ENCODE measurements around the gene EME1.

The EME1 gene

DNA sequence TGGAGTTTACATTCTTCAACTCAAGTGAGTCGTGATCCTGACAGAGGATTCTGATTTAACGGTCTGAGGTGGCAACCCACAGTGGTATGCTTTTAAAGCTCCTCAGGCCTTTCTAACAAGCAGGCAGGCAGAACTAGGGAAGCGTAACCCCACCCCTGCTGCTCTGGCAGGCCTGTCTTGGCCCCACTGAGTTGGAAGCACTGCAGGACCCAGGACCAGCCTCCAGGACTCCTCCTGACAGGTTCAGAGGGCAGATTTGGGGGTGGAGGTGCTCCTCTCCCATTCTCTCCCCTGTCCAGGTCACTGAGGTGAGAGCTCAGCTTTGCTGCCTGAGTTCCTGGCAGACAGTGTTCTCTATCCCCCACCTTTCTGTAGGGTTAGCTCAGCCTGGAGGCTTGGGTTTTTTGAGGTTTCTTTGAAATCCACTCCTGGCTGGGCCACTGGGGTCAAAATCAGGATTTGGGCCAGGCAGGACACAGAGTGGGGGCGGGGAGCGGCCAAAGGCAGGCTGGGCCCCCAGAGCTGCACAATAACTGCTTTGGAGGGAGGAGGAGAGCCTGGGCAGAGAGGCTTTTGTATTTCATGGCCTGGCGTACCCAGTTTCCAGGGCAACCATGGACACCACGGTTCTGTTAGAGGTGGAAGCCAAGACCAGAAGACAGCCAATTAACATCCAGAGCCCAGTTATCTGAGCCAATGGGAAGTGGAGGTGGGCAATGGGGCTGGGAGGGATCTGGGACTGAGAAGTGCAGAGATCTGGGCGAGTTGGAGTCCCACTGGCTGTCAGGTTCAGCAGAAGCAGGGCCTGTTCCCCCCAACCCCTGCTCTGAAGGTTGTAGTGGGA is 9.6 kb upstream of the EME1 start:
- no peak for DNase-seq (ENCODE audit: low read depth)

DNA sequence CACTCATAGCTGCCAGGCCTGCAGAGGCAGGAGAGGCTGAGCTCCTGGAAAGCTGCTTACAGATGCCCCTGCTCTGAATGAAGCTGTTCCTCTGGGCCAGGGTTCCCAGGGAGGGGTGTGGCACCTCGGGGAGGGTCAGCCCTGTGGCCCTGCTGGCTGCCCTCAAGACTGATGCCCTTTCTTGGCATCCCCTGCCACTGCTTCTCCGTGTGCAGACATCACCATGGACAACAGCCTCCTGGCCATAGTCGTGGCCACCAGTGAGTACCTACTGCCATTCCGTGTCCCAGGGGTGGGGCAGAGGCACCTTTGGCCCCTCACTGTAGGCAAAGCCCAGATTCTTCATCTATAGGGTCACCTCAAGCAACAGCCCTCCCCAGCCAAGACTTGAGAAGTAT is 9.0 kb upstream of the EME1 start:
- DNase-seq (ENCODE audit: low read depth) = no peak

DNA sequence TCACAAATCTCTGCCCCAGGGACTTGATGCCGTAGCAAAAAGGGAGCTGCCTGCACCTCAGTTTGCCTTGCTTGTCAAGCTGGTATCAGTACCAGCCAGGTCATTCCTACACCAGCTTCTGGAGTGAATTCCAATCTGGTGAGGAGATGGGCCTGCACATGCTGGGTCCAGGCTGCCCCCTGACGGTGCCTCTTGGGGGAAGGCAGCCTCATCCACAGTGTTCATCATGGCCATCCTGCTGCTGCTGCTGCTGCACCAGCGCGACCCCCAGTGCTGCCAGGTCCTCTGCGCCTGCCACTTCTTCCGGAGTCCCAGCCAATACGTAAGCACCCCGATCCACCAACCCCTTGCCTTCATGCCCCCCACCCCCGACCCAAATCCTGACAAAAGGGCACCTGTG is 8.3 kb upstream of the EME1 start:
- DNase-seq (ENCODE audit: low read depth) = peak; percentile 78

DNA sequence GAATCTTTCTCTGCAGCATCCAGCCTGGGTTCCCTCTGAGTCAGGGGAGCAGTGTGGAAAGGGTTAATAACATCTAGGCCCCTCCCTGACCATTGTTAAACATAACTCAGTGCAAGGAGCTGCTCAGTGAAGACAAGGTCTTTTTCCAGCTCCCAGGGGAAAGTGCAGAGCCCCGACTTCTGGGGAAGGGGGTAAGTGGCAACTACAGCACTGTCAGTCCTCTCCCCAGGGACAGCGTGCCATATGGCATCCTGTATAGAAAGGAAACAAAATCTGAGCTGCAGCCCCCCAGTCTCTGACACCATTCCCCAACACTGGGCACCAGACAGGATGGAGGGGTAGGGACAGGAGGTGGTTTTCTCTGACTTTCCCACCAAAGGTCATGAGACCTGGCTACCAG is 7.9 kb upstream of the EME1 start:
- no peak for DNase-seq (ENCODE audit: low read depth)

DNA sequence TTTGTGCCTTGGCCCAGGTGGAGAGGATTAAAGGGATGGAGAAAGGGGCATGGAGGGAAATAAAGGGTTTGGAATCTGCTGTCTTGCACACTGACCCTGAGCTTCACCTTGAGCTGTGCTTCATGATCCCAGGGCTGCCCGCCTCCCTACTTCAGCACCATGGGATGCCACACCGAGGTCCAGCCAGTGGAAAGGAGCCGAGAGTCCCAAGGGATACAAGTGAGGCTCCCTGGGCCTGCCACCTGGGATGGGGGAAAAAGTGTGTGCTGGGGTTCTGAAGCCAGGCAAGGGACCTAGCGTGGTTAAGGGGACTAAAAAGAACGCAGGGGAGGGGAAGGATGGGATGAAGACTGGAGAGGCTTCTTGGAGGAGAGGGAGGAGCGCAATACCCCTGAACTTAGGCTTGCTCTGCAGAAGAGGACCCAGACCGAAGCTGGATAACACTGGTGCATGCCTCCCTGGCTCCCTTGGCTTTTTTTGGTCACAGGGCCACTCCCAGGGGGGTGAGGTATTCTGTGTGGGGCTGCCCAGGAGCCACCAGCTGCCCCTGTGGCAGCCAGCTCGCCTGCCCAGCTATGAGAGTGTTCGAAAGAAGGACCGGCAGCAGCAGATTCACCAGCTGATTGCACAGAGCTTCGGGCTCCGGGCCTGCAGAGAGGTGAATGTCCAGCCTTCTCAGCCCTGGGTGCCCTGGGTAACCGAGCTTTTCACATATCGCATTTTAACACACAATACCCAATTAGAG is 7.2 kb upstream of the EME1 start:
- DNase-seq (ENCODE audit: low read depth) = no peak

DNA sequence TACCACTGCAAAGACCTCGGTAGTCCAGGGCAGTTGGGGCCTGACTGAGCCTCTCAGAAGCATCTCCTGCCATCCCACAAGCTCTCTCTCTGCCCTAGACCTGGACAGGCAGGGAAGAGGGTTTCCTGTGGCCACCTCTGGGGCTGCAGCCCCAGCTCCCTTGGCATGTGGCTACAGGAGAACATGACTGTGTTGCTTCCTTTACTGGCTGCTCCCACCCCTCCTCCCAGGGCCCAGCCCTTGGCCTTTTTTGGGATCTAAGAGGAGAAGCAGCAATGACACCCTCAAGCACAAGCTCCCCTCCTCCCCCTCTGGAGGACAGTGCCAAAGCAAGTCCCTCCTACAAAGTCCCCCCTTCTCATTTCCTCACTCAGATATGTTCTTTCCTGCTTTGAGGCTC is 5.6 kb upstream of the EME1 start:
- DNase-seq (ENCODE audit: low read depth) = no peak

DNA sequence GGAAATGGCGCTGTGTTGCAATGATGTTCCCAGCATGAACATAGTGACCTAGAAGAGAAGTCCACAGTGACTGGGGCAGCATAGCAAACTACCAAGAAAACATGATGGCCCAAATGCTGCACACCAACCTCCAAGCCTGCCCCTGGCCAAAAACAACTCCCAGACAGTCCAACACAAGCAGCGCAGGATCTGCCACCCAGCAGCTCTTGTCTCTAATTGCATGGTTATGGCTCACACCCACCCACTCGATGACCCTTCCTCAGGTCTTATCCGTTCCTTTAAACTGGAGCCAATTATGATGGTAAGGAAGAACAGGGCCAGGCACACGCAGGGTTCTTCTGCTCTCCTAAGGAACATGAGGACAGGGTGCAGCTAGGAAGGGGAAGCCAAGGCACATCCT is 3.0 kb upstream of the EME1 start:
- no peak for DNase-seq (ENCODE audit: low read depth)

DNA sequence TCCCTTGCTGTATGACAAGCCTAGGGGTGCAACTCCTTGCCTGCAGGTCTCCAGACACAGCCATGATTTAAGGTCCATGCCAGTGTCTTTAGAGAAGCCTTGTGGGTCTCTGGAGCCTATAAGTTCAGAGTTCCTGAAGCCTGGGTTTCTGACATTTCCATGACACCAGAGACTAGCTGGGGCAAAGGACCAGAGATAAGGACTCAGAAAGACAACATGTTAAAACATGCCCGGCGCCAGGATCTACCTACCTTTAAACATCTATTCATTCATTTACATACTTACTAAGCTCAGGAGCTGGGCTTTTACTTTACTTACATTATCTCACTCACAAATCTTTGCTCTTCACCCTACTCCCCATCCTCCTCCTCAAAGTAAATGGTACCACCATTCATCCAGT is 1.5 kb upstream of the EME1 start:
- no peak for DNase-seq (ENCODE audit: low read depth)

DNA sequence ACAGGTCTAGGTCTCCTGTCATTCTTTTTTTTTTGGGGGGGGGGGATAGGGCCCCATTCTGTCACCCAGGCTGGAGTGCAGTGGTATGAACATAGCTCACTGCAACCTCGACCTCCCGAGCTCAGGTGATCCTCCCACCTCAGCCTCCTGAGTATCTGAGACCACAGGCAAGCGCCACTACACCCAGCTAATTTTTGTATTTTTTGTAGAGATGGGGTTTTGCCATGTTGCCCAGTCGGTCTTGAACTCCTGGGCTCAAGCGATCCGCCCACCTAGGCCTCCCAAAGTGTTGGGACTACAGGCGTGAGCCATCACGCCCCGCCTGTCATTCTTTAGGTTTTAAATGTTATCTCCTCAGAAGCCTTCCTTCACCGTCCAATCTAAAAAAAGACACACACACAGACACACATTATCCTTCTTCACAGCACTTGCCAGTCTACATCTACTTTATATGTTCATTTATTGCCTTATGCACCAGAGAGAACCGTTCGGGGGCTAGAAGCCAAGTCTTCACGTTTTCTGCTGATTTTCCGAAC is 739 bp upstream of the EME1 start:
- DNase-seq (ENCODE audit: low read depth) = no peak

DNA sequence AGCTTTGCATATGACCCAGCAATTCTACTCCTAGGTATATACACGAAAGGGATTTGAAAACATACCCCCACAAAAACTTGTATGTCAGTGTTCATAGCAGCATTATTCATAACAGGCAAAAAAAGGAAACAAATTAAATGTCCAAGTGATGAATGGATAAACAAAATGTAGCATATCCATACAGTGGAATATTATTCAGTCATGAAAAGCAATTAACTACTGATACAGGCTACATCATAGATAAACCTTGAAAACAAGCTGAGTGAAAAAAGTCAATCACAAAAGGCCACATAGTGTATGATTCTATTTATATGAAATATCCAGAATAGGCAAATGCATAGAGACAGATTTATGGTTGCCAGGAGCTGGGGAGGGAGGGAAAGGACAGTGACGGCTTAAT is 676 bp downstream of the EME1 start:
- DNase-seq (ENCODE audit: low read depth) = no peak

DNA sequence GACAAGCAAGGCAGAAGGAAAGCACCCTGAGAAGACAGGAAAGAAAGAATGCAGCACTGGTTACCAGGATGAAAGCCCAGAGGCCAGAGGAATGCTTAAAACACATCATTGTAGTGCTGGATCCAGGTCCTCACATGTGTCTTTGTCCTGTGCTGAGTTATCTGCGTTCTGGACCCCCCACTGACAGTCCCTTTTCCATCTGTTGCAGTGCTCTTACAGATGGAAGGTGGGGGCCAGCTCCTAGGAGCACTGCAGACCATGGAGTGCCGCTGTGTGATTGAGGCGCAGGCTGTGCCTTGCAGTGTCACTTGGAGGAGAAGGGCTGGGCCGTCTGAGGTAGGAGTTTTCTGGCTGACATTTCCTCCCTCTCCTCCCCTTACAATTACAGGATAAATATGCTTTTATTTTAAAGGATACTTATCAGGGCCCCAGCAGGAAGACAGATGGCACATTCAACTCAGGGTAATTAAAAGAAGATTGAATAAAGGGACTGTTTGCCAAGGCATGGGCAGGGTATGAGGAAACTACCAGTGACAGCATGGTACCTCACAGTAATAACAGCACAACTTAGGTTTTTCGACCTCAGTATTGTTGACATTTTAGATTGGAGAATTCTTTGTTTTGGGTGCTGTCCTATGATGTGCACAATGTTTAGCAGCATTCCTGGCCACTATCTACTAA is 3.0 kb downstream of the EME1 start:
- DNase-seq (ENCODE audit: low read depth) = no peak

DNA sequence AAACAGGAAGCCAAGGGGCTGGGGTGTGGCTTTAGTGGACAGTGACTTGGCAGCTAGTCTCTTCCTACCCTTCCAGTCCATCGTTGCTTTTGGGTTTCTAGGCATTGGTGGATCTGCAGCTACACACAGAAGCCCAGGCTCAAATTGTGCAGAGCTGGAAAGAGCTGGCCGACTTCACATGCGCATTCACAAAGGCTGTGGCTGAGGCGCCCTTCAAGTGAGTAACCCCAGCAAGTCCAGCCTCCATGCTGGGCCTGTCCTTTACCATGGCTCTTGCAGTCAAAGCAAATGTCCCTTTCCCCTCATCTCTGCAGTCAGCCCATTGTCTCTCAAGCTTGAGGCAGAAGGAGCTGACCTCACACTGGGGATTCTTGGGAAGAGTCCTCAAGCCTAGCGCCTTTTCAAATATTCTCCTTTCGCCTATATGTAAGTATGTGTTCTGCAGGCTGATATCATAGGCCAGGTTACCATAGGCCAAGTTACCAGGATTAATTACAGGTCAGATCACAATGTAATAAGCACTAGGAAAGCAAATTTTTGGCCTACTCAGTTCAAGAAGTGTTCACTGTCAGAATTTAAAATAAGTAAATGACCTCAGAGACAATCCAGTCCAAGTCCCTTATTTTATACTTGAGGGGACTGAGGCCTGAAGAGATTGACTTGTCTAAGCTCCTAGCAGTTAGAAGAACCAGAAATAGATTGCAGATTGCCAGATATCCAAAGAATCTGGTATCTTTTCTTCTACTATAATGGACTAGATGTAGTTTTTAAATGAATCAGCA is 6.5 kb downstream of the EME1 start:
- DNase-seq (ENCODE audit: low read depth) = no peak

DNA sequence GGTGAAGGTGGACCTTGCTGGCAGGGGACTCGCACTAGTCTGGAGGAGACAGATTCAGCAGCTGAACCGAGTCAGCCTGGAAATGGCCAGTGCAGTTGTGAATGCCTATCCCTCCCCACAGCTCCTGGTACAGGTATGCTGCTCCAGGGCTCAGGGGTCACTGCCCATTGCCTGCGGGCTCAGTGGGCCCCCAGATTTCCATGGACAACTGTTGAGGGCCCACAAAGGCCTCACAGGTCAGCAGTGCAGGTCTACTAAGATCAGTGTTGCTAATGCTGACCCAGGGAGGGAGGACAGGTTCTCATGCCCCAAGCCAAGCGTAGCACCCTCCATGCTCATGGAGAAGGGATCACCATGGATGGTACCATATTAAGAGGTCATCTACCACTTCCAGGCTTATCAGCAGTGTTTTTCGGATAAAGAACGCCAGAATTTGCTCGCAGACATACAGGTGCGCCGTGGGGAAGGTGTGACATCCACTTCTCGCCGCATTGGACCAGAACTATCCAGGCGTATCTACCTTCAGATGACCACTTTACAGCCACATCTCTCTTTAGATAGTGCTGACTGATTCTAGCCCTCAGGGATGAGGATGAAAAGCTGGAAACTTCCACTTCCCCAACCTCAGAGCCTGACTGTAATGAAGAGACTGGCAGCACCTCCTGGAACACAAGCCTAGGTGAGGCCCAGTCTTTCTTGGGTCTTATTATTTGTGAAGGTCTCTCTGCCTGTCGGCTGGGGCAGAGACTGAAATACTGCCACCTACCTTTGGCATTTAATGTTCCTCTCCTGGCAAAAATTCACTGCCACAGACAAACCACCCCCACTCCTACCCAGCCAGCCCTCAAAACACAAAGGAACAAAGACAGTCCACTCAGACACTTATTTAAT is 7.6 kb downstream of the EME1 start:
- DNase-seq (ENCODE audit: low read depth) = peak; percentile 45

DNA sequence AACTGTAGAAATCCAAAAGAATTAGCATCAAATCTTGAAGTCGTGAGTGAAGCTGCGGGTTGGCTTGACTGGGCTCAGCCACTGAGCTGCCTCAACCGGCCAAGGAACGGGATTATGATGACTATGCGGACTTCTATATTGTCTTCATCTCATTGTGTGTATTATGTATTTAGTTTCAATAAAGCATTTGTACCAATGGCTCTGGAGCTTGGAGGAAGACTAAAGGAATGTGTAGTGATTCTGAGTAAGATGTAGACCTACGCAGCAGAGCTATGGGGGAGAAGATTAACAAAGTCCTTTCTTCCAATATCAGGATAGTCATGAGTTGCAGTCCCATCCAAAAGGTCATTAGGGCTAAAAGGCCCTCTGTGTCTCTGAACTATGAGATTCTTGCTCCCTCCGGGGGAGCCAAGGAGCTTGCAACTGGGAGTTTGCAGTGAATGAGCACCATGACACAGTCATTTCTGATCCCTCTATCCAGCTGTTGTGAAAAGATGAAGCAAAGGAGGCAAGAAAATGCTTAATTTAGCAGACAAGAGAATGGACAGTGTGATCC is 8.3 kb downstream of the EME1 start:
- no peak for DNase-seq (ENCODE audit: low read depth)

DNA sequence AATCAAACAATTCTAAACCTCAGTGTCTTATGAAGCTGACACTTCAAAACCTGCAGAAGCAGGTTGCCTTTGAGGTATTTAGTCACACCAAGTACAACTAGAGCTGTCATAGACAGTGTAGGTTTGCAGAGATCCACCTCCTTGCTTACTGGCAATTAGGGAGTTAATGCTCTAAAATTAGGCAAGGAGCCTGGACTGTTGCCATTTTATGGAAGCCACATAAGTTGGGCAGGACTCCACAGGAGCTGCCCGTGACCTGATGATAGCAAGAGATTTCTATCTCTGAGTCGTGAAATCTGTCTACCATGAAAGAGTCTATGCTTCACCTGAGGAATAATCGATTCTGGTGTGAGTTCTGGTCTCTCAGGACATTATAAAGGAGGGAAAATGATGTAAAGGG is 8.9 kb downstream of the EME1 start:
- no peak for DNase-seq (ENCODE audit: low read depth)

DNA sequence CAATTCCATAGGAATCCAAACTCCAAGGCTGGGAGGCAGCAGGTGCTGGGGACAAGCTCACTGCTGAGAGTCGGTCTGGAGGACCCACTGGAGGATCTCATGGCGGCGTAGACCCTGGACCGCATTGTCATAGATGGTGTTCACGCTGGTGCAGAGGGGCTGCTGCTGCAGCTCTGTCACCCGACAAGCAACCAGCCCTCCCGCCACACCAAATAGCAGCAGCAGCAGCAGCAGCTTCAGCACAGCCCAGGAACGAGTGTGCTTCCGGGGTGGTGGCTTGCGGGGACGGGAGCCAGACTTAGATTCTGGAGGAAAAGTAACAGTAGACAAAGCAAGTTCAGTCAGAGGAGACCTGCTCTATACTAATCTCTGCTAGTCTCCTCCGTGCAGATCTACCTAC is 9.9 kb downstream of the EME1 start:
- DNase-seq (ENCODE audit: low read depth) = no peak

DNA sequence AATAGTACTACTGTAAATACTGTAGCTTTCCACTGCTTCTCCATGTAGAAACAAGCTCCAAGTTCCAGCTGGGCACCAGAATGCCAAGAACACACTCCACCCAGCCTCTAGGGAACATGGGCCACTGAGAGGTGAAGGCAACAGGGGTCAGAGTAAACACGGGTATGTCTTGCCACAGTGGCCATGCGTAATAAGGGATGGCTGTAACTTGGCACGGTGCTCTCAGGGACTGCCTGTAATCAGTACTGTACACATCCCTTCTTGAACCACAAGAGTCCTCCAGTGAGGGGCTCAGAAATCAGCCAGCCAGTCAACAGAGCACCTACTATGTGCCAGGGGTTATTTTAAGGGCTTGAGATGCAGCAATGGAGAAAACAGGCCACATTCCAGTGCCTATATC is 13.5 kb downstream of the EME1 start:
- DNase-seq (ENCODE audit: low read depth) = no peak

DNA sequence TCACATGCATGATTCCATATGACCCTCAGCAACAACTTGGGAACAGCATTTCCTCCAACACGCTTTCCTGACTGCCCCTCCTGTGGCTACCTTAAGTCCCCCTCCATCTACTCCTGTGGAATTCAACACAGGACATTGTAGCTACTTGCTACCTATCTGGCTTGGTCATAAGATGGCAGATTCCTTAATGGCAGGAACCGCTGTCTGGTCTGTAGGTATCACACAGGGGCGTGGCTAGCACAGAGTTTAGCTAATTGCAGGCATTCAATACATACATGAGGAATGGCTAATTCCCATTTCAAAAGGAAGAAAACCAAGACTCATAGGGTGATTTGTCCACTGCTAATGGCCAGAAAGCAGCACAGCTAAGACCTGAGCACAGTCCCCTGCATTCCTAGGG is 15.7 kb downstream of the EME1 start:
- DNase-seq (ENCODE audit: low read depth) = no peak

DNA sequence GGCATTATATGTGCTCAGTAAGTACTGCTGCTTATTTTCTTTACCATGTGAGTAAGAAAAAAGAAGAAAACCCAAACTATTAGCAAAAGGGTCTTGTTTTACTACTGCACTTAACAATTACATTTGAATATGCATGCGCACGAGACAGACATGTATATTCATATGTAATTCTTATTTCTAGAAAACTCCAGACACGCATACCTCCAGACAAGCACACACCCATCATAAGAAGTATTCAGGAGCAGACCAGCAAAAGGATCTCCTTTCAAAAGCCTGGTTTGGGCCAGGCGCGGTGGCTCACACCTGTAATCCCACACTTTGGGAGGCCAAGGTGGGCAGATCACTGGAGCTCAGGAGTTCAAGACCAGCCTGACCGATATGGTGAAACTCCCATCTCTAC is 16.5 kb downstream of the EME1 start:
- no peak for DNase-seq (ENCODE audit: low read depth)

DNA sequence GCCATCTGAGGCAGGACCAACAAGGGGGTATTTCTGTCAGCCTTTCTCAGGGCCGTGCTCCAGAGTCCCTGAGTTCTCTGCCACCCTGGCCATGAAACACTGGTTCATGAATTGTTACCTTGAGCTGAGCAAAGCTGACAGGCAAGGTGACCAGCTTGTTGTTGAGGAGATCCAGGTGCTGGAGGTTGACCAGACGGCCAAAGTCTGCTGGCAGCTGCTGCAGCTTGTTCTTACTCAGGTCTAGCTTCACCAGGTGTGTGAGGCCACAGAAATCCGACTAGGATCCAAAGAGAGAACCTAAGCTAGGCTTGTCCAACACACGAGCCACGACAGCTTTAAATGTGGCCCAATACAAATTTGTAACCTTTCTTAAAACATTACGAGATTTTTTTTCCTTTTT is 19.6 kb downstream of the EME1 start:
- DNase-seq (ENCODE audit: low read depth) = no peak

DNA sequence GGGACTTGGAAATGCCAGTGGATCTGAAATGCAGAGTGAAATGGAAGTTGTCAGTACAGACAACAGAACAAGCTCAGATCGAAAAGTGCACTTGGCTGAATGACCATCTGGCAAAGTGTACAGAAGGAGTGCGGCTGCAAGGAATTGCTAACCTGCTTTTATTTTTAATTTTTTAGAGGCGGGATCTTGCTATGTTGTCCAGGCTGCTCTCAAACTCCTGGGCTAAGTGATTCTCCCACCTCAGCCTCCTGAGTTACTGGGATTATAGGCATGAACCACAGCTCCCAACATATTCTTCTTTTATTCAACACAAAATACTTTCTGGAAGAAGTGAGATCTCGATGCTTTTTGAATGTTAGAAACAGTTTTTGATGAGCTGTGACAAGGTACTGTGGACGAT is 20.7 kb downstream of the EME1 start:
- DNase-seq (ENCODE audit: low read depth) = no peak
